Left ventricle myocardium superior (tissue), 1 donor: Measurements from ENCODE around the gene CACNA2D1. TPM values are rescaled to one million over a fixed set of nuclear protein-coding genes. Genes with fewer than 3 reads are reported as not detected.
"Not testable (repeated sequence)": the region's sequence is repeated elsewhere in the genome, so short reads cannot be mapped to it uniquely, and the experiment has no call there.

Experiments
- ATAC-seq: fragments of 200-7000 bp; cut with Tn5 transposase; one replicate; pipeline ENCODE4 v1.9.1; 2020; ENCODE audit warnings: mild to moderate bottlenecking, moderate library complexity
- DNase-seq: peaks from one replicate; pipeline ENCODE4 v3.0.0-alpha.2; 2020
- intact Hi-C: fragments of 100-400 bp; cut with micrococcal nuclease; formaldehyde crosslinking; loops from one replicate; pipeline ENCODE4 v1.11.0; 2022
- total RNA-seq: library from RNA; stranded (reverse); fragmentation: NEBNext Ultra II Directional; extraction: Animal tissue kit (Norgen Biotek cat#: 25700); gene quantifications from one replicate; pipeline ENCODE4 v1.2.1, GENCODE V29; 2021
- donor health status: DM: no; HTN: yes; CAD: no; lungs with severe emphysema.

Gene CACNA2D1
- total RNA-seq, 1 donor from 2014 or later: 48.1 TPM

GRCh38 chr7:82404652-82405051 is 38.9 kb downstream of the CACNA2D1 start:
- no peak for DNase-seq
- no peak for ATAC-seq
- intact Hi-C loops: no loop called here

GRCh38 chr7:82404094-82404493 is 39.5 kb downstream of the CACNA2D1 start:
- intact Hi-C loops: no loop called here
- ATAC-seq: peak; percentile 48
- no peak for DNase-seq

GRCh38 chr7:82397879-82398524 is 45.6 kb downstream of the CACNA2D1 start:
- intact Hi-C loops: no loop called here
- DNase-seq (no peak), ATAC-seq (peak; percentile 50)

GRCh38 chr7:82396343-82396742 is 47.2 kb downstream of the CACNA2D1 start:
- intact Hi-C loops: no loop called here
- DNase-seq: no peak

GRCh38 chr7:82395147-82395546 is 48.4 kb downstream of the CACNA2D1 start:
- peak; percentile 57 for ATAC-seq
- intact Hi-C loops: no loop called here
- DNase-seq: no peak

More at GRCh38 chr7:82396343-82396742, 47.2 kb downstream of the CACNA2D1 start:
- no peak for ATAC-seq

- DNase-seq: no peak
- intact Hi-C loops: no loop called here
- no peak for ATAC-seq
Measured at GRCh38 chr7:82393840-82394220, 49.7 kb downstream of the CACNA2D1 start.

- ATAC-seq: no peak
- intact Hi-C loops: no loop called here
- DNase-seq: no peak
Measured at GRCh38 chr7:82393076-82393839, 50.3 kb downstream of the CACNA2D1 start.

- ATAC-seq (no peak), DNase-seq (no peak)
- intact Hi-C loops: no loop called here
Measured at GRCh38 chr7:82390936-82391335, 52.6 kb downstream of the CACNA2D1 start.

GRCh38 chr7:82389876-82390275 is 53.7 kb downstream of the CACNA2D1 start:
- DNase-seq (no peak), ATAC-seq (peak; percentile 43)
- intact Hi-C loops: no loop called here

- DNase-seq: no peak
- no peak for ATAC-seq
- intact Hi-C loops: no loop called here
Measured at GRCh38 chr7:82388138-82388537, 55.4 kb downstream of the CACNA2D1 start.

- intact Hi-C loops, DNase-seq, ATAC-seq: not testable (repeated sequence)
Measured at GRCh38 chr7:82386571-82386970, 57.0 kb downstream of the CACNA2D1 start.

GRCh38 chr7:82384779-82385178 is 58.8 kb downstream of the CACNA2D1 start:
- ATAC-seq (no peak), DNase-seq (no peak)
- intact Hi-C loops: no loop called here

- DNase-seq (no peak), ATAC-seq (no peak)
- intact Hi-C loops: no loop called here
Measured at GRCh38 chr7:82384051-82384464, 59.5 kb downstream of the CACNA2D1 start.

- ATAC-seq: no peak
- intact Hi-C loops: no loop called here
- DNase-seq: no peak
Measured at GRCh38 chr7:82382276-82382675, 61.3 kb downstream of the CACNA2D1 start.

- intact Hi-C loops: no loop called here
- no peak for DNase-seq
- ATAC-seq: peak; percentile 32
Measured at GRCh38 chr7:82376739-82377138, 66.8 kb downstream of the CACNA2D1 start.

GRCh38 chr7:82375713-82376112 is 67.9 kb downstream of the CACNA2D1 start:
- intact Hi-C loops: no loop called here
- DNase-seq: no peak
- ATAC-seq: no peak

- intact Hi-C loops: no loop called here
- peak; percentile 26 for ATAC-seq
- no peak for DNase-seq
Measured at GRCh38 chr7:82375129-82375528, 68.4 kb downstream of the CACNA2D1 start.

GRCh38 chr7:82373926-82374635 is 69.5 kb downstream of the CACNA2D1 start:
- ATAC-seq (peak; percentile 75), DNase-seq (no peak)
- intact Hi-C loops: loop anchor here (2.0 kb wide), 1 partner anchor 41 kb away; no protein-coding TSS in a partner anchor

GRCh38 chr7:82364671-82365070 is 78.9 kb downstream of the CACNA2D1 start:
- no peak for ATAC-seq
- intact Hi-C loops: no loop called here
- DNase-seq: no peak

- no peak for DNase-seq
- intact Hi-C loops: no loop called here
- peak; percentile 77 for ATAC-seq
Measured at GRCh38 chr7:82364048-82364447, 79.5 kb downstream of the CACNA2D1 start.
